RPMI8226 (cell line): ENCODE results near the gene LYPLA2.

Experiments used
- DNase-seq: peaks from one replicate; pipeline ENCODE4 v3.0.0-alpha.2; 2015

The LYPLA2 gene

DNA sequence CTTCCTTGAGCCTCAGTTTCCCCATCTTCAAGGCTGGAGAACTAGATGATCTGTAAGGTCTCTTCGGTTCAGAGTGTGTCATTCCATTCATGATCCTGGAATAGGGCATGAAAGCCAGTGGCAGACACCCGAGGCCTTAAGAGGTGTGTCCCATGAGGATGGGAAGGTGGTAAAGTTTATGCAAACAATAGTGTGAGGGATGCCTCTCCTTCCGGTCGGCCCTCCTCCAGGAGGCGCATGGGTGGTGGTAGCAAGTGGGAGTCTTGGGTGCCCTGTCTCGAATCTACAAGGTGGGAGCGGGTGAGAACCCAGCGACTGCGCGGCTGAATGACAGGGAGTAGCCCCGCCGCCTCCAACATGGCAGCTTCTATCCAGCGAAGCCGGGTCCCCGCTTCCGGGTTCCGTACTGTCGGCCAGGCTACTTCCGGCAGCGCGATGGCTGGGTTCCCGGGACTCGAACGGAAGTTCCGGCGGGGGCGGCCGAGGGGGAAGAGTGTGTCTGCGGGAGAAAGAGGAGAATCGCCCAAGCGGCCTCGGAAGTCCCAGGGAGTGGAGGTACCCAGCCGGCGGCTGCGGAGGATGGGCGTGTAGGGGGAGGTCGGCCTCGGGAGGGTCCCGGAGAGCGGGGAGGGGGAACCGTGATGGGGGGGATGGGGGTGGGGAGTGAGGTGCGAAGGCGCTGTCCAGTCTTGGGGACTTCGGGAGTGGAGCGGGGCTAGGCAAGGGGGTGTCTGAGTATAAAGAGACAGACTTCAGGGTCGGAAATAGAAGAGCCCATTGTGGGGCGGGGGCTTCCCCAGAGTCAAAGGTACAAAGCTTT lies at the start of gene LYPLA2:
LYPLA2 (plus strand) TSS at position 450 of the 820 bp plus-strand sequence. CDS start 1,538 bp downstream, outside the sequence.
- DNase-seq, result peak; percentile 96

DNA sequence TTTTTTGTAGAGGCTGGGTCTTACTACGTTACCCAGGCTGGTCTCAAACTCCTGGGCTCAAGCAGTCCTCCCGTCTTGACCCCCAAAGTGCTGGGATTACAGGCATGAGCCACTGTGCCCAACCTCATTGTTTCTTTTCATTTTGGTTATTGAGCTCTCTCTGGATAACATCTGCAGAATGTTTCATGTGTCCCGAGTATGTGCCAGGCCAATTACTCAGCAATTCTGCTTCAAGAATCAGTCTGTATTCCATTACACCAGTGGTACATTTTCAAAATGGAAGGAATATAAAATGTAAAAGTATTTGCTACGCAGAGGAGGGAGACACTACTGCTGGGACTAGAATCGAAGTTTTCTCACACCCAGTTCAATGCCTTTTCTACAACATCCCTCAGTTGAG lies 49.3 kb upstream of the LYPLA2 start:
- DNase-seq, result no peak

DNA sequence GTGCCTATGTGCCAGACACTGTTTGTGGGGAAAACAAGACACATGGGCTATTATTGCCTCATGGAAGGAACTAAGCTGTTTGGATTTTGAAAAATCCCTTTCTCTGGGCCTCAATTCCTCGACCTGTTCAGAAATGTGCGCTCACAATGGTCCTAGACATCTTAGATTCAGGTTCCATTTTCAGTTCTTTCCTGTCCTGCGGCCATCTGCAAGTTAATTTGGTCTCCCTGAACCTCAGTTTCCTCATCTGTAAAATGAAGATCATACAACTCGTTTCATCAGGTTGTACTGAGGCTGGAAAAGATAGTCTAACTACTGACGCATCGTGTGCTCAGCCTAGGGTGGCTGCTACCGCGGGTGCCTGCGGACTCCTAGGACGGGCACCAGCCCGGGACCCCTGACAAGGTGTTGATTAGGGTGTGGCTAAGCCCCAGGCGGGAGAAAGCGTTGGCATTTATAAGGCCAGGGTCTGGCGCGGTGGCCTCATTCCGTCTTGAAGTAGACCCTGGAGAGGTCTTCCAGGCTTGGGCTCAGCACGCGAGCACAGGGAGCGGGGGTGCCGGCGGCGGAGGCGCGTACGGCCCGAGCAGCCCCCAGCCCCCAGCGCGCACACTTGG lies 48.2 kb upstream of the LYPLA2 start:
- DNase-seq, result no peak

DNA sequence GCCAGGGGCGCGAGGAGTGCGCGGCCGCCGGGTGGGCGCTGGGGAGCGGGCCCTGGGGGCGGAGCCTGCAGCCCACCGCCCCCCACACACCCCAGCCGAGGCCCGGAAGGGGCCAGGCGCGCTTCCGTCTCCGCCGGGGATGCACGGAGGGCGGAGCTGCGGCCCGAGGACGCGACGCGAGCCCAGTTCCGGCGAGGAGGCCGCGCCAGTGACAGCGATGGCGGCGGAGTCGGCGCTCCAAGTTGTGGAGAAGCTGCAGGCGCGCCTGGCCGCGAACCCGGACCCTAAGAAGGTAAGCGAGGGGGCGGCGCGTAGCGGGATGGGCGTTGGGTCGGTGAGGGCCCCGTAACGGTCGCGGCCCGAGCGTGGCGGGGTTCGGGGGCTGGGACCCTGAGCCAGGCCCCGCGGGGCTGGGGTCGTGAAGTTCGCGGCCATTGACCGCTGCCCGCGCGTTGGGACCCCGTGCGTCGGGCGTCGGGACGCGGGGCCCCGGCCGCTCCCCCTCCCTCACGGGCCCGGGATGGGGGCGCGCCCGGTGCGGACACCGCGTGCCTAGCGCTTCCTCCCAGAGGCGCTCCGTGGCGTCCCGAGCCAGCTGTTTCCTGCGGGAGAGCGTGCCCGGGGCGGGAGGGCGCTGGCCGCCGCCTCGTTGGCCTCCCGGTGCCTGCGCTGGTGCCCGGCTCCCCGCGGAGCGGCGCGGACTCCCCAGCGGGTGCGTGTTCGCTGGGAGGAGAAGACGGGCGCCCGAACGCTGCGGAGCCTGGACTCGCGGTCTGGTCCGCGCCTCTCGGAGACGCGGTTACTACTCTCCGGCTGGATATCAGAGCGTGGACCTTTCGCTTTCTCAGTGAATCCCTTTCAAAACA lies 47.4 kb upstream of the LYPLA2 start, which contains the start of gene ELOA:
ELOA (plus strand) TSS at position 185 of the 866 bp plus-strand sequence; CDS start at position 218, 33 bp downstream.
- DNase-seq, result peak; percentile 90

DNA sequence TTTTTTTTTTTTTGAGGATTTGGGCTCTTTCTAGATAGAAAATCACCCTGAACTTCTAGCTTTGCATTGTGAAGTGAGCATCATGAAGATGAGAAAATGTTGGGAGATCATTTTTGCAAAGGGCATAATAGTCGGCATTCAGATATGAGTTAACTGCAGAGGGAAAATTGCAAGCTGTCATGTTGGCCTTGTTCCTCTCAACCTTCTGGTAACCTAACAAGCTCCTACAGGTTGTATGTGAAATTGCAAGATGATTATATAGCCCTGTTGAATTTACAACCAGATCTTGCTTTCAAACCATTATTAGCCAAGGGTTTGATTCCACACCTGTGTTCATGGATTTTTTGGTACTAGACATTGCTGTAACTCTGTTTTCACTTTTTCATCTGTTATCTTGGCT lies 45.4 kb upstream of the LYPLA2 start:
- DNase-seq, result peak; percentile 66

DNA sequence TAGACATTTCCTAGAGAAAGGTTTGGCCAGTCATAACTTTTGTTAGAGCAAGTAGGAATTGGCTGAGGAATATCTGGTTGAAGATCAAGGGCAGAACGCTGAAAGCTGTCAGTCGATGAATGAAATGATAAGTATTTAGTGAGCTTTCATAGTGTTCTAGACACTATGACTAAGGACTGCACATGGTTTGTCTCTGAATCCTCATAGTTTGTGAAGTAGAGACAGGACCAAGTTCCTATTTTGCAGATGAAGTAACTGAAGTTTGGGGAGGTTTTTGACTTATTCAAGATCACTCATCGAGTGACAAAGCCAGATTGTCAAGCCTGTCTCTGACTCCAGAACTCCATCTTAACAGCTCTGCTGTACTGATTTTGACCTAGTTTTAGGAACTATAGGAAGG lies 42.9 kb upstream of the LYPLA2 start:
- no peak for DNase-seq

DNA sequence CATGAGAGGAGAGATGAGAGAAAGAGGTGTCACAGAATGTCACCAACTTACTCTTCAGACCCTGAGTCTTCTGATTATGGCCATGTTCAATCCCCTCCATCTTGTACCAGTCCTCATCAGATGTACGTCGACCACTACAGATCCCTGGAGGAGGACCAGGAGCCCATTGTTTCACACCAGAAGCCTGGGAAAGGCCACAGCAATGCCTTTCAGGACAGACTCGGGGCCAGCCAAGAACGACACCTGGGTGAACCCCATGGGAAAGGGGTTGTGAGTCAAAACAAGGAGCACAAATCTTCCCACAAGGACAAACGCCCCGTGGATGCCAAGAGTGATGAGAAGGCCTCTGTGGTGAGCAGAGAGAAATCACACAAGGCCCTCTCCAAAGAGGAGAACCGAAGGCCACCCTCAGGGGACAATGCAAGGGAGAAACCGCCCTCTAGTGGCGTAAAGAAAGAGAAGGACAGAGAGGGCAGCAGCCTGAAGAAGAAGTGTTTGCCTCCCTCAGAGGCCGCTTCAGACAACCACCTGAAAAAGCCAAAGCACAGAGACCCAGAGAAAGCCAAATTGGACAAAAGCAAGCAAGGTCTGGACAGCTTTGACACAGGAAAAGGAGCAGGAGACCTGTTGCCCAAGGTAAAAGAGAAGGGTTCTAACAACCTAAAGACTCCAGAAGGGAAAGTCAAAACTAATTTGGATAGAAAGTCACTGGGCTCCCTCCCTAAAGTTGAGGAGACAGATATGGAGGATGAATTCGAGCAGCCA lies 39.7 kb upstream of the LYPLA2 start:
- peak; percentile 74 for DNase-seq

DNA sequence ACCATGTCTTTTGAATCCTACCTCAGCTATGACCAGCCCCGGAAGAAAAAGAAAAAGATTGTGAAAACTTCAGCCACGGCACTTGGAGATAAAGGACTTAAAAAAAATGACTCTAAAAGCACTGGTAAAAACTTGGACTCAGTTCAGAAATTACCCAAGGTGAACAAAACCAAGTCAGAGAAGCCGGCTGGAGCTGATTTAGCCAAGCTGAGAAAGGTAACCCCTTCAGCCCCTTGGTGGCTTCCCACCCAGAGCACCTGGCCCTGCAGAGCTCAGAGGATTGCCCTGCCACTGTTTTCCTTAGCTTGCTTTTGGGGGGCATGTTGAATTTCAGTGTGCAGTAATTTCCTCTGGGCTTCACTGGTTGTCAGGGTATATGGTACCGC lies 39.1 kb upstream of the LYPLA2 start:
- no peak for DNase-seq

DNA sequence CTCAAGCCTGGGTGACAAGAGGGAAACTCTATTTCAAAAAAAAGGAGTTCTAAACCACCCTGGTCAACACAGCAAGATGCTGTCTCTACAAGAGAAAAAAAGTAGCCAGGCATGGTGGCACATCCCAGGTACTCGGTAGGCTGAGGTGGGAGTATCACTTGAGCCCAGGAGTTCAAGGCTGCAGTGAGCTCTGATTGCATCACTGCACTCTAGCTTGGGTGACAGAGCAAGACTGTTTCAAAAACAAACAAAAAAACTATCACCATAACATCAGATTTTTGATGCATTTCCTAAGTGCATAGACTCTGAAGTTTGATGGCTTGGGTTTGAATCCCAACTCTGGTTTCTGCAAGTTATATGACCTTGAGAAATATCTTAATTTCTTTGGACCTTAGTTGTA lies 38.0 kb upstream of the LYPLA2 start:
- no peak for DNase-seq

DNA sequence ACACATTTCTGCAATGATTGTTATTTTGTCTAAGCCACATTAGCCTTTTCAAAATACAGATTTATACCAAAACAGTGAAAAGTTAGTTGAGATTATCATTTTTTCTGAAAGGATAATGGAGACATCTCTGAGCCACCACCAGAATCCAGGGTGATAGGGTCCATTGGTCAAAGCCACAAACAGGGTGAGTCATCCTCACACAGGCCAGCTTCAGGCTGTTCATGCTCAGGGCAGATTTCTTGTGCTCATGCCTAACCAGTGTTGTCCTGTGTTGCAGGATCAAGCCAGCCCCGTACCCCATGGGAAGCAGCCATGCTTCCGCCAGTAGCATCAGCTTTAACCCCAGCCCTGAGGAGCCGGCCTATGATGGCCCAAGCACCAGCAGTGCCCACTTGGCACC lies 34.3 kb upstream of the LYPLA2 start:
- DNase-seq, result no peak

DNA sequence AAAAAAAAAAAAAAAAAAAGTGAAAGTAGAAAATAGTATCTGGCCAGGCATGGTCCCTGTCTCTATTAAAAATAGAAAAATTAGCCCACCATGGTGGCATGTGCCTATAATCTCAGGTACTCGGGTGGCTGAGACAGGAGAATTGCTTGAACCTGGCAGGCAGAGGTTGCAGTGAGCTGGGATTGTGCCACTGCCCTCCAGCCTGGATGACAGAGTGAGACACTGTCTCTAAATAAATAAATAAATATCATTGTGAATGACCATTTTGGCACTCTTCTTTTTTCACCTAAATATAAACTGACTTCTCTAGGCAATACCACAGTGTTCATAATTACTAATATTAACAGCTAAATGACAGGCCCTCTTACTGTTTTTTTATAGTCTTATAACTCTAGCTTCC lies 33.1 kb upstream of the LYPLA2 start:
- DNase-seq, result no peak

DNA sequence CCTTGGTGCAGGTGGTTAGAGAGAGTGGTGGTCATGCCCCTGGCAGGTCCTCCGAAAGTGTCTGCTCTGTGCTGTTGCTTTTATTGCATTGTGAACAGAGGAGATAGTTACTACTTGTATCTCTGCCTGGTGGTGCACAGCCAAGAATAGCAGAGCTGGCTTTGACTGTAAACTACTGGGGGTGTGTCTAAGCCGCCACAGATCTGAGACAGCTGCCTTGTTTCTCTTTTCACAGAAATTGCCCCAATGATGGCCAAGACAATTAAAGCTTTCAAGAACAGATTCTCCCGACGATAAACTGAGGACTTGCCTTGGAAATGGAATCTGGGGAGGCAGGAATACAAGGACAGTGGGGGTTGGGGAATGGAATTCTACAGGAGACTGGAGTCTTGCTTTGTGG lies 31.7 kb upstream of the LYPLA2 start:
- DNase-seq, result no peak

DNA sequence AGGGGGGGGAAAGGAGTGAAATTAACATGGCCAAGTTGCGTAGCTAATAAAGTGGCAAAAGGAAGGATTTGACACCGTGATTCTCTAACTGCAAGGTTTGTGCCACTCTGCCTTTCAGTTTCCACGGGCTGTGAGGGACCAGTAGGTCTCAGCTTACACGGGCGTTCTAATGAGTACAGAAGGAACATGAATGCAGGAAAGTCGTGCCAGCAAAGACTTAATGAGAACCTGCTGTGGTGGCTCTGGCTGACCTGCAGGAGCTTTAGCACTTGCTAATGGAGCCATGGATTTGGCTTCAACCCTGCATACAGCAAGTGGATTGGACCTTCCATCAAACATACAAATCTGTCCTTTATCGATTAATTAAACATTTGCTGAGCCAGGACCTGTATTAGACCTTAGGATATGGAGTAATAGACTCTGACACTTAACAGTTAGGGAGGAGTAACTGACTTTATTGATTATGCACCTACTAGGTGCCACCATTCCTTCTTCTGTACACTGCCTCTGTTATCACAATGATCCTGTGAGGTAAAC lies 27.8 kb upstream of the LYPLA2 start:
- DNase-seq, result no peak

DNA sequence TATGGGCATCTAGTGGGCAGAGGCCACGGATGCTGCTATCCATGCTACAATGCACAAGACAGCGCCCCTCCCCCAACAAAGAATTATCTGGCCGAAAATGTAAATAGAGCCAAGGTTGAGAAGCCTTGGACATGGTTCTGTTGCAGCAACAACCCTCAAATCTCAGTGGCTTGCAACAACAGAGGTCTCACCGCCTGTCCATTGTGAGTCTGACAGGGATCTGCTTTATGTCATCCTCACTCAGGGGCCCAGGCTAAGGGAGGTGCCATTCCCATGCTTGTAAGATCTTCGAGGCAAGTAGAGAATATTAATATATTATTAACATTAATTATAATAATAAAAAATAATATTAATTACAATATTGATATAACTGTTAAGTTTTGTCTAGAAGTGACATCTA lies 22.2 kb upstream of the LYPLA2 start:
- no peak for DNase-seq

DNA sequence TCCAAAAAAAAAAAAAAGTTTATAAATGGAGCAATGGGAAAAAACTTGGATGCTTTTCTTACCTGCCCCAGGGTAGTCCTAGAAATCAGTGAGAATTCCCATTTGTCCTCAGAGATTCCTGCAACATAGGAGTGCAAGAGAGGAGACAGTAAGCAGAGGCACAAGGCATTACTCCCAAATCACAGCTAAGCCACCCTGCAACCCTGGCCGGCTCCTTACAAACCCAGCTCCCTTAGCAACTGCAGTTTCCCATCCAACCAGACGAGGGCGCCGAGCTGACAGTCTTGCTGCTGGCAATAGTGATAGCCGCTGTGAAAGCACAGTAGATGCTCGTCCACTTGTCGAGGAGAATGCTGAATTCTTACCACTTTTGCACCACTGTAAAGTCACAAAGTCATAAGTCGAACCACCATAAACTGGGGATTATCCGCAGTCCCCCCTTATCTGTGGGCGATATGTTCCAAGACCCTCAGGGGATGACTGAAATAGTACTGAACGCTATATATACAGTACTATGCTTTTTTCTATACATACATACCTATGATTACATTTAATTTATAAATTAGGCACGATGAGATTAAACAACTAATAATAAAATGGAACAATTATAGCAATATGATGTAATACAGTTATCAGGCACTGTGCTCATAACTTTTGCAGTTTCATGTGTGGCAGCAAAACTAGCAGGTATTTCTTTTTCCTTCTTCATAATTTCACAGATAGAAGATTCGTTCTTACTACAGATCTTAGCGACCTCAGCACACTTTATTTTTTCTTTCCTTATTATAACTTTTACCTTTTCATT lies 18.7 kb upstream of the LYPLA2 start:
- peak; percentile 92 for DNase-seq

DNA sequence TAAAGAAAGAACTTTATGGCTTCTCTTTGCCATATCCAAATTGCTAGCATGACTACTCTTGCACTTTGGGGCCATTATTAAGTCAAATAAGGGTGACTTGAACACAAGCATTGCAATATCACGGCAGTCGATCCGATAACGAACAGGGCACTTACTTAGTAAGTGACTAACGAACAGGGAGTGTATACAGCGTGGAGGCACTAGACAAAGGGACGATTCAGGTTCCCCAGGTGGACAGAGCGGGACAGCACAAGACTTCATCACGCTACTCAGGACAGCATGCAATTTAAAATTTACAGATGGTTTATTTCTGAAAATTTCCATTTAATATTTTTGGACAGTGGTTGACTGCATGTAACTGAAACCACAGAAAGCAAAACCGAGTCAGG lies 18.1 kb upstream of the LYPLA2 start:
- DNase-seq, result no peak

DNA sequence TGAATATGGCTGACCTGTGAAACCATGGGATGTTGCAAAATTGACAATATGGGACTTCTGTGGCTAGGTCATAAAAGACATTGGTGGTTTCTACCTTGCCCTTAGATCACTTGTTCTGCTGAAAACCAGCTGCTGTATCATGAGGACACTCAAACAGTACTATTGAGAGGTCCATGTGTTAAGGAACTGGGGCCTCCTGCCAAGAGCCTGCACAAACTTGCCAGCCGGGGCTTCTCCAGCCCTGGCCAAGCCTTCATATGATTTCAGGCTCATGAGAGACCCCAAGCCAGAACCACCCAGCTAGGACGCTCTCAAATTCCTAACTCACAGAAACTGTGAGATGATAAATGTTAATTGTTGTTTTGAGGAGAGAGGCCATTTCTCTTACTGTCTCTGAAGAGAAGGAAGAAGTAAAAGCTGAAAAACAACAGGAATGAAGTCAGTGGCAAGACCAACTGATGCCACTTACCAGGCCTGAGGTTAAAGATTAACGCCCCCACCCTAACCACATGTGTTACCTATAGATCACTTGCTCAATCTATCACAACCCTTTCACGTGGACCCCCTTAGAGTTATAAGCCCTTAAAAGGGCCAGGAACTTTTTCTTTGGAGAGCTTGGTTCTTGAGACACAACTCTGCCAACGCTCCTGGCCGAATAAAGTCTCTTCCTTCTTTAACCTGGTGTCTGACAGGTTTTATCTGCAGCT lies 16.6 kb upstream of the LYPLA2 start:
- DNase-seq, result no peak

DNA sequence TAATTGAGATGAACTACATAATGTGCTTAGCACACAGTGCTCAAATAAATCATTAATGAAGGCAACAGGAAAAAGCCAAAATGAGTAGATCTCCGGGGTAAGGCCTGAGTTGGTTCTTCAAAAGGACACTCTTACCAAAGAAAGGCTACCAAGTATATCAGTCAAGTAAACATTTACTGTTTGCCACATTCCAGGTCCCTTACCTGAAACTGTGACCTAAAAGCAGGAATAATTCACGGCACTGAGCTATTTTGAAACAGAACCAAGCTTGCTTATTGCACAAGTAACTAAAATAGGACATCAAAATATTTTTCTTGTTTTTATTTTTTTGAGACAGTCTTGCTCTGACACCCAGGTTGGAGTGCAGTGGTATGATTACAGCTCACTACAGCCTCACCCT lies 14.7 kb upstream of the LYPLA2 start:
- no peak for DNase-seq

DNA sequence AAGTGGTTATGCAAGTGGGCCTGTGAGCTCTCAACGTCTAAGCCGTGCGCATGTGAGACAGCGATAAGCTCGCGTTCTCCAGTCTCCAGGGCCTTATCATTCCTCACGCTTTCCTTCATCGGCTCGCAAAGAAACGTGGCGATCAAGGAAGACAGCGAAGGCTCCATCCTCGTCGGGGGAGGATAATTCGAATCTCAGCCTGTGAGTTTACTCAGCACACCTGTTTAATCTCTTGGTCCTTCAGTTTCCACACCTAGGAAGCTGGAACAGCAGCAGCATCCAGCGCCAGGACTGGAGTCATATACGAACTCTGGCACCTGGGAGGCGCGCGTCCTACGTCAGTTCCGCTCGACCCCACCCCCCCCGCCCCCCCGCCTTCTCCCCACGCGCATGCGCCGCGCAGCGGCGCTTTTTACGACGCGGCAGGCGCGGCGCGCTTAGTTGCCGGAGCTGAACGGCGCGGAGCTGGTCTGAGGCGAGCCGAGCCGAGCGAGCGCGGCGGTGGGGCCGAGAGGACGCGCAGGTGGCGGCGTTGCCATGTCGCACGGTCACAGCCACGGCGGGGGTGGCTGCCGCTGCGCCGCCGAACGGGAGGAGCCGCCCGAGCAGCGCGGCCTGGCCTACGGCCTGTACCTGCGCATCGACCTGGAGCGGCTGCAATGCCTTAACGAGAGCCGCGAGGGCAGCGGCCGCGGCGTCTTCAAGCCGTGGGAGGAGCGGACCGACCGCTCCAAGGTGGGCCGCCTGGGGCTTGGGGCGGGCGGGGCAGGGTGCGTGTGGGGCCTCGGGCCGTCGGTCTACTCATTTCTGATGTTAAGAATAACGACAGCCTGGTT lies 12.7 kb upstream of the LYPLA2 start, which contains the start of gene PITHD1:
PITHD1 (plus strand) TSS at position 440 of the 836 bp plus-strand sequence; CDS start at position 538, 98 bp downstream.
- peak; percentile 95 for DNase-seq
